OCI-LY1 (cell line): ENCODE data around the gene HSPA12A.

ENCODE experiments used
- CTCF ChIP-seq: fragments of 200-600 bp; sonication (generic), shearing (Covaris generic); IDR thresholded peaks from 2 replicates; pipeline ENCODE4 v1.5.1; 2017; ENCODE audit warnings: mild to moderate bottlenecking, antibody characterized with exemption, low read length, moderate library complexity, mixed read lengths
- EZH2 ChIP-seq: fragments of 200-600 bp; sonication (generic), shearing (Covaris generic); IDR thresholded peaks from 2 replicates; pipeline ENCODE4 v1.8.0; 2017; ENCODE audit warnings: borderline replicate concordance, mixed run types, mild to moderate bottlenecking, antibody characterized with exemption, low read length, moderate library complexity, mixed read lengths

- TF ChIP-seq CTCF, result no peak
- TF ChIP-seq EZH2, result no peak
Observed at GRCh38 chr10:116715341-116715740, 27.0 kb downstream of the HSPA12A start.
